Fibroblast of villous mesenchyme (primary cell): ENCODE data around the gene FGFBP1. TPM values are rescaled to one million over a fixed set of nuclear protein-coding genes. Genes with fewer than 3 reads are reported as not detected.

Experiments
- DNase-seq: peaks from one replicate; pipeline ENCODE4 v3.0.0-alpha.2; 2010; ENCODE audit warnings: low read depth
- H3K4me3 ChIP-seq: 2 replicates; pipeline ENCODE4 v1.5.1; 2011; ENCODE audit warnings: low read depth, mild to moderate bottlenecking, low read length
- CTCF ChIP-seq: IDR thresholded peaks from 2 replicates; pipeline ENCODE4 v1.5.1; 2012; ENCODE audit warnings: low read depth, mild to moderate bottlenecking, low read length; ENCODE audit not compliant: insufficient read depth
- total RNA-seq: library from RNA; depleted of rRNA; stranded (reverse); fragments of >200 nt; gene quantifications from 2 replicates; pipeline ENCODE4 v1.2.3, GENCODE V29; 2012

Gene FGFBP1
- total RNA-seq: not detected in 2 replicates

GRCh38 chr4:15938640-15939039, at the start of gene FGFBP1:
TSS of gene FGFBP1 (minus strand) at chr4:15938740. CDS start at chr4:15936632, 2,108 bp downstream.
- no peak for TF ChIP-seq CTCF
- no peak for DNase-seq
- no peak within 1 kb of the TSS for H3K4me3 ChIP-seq

- DNase-seq: no peak
- no peak overlapping the region for H3K4me3 ChIP-seq
- no peak for TF ChIP-seq CTCF
These were observed 49.7 kb upstream of the FGFBP1 start for GRCh38 chr4:15988222-15988621.

GRCh38 chr4:15986907-15987306, 48.4 kb upstream of the FGFBP1 start:
- no peak overlapping the region for H3K4me3 ChIP-seq
- no peak for TF ChIP-seq CTCF
- DNase-seq: no peak

GRCh38 chr4:15983610-15984009, 45.1 kb upstream of the FGFBP1 start:
- no peak for TF ChIP-seq CTCF
- DNase-seq: no peak
- H3K4me3 ChIP-seq: no peak overlapping the region

DNA sequence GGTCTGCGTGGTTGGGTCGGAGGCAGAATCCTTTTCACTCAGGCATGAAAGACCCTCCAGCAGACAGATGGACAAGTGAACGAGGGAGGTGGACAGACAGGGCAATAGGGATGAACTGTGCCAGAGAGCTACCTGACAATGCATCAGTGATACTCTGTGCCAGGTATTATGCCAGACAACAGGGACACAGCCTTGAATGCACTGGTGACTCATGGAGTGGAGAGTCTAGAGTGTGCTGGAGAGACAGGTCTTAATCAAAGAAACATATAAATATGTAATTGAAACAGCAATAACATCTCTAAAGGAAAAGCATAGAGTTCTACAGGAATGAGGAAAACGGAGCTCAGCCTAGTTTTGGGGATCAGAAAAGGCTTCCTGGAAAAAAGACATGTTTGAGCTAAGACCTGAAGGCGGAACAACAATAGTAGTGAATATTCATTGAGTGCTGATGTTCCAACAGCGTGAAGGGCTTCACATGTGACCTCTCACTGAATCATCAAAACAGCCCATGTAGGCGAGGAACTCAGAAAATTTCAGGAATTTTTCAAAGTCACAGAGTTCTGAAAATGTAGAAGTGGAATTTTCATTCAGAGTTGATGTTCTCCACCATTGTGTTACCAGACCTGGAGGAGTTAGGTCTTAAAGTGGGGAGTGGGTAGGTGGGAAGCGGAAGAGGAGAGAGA, 44.4 kb upstream of the FGFBP1 start:
- no peak for DNase-seq
- no peak for TF ChIP-seq CTCF

GRCh38 chr4:15976456-15977447, 38.2 kb upstream of the FGFBP1 start:
- DNase-seq: peak; percentile 13
- H3K4me3 ChIP-seq: no peak overlapping the region
- TF ChIP-seq CTCF: no peak

More for the DNA sequence above, 44.4 kb upstream of the FGFBP1 start:
- no peak overlapping the region for H3K4me3 ChIP-seq
